Aorta (tissue), 5 donors: ENCODE measurements around the gene NAALADL2. TPM values are rescaled to one million over a fixed set of nuclear protein-coding genes. Genes with fewer than 3 reads are reported as not detected.

Source experiments
- ATAC-seq: fragments of 200-7000 bp; cut with Tn5 transposase; one replicate; pipeline ENCODE4 v1.9.1; 2022; ENCODE audit warnings: moderate library complexity; ENCODE audit not compliant: low FRiP score
- DNase-seq, 2 donors: peaks; one replicate each; pipeline ENCODE4 v3.0.0-alpha.2; 2020
- H3K27ac ChIP-seq, 2 donors: one replicate each; pipeline ENCODE4 v1.5.1; 2013; ENCODE audit warnings: low read length in 2 of 2, mild to moderate bottlenecking in 2 of 2, moderate library complexity in 2 of 2, control low read depth in 1 of 2, inconsistent platforms in 1 of 2, low read depth in 1 of 2
- H3K27me3 ChIP-seq, 2 donors: one replicate each; pipeline ENCODE4 v1.6.1; 2013; ENCODE audit warnings: control low read depth in 1 of 2, low read length in 1 of 2, mild to moderate bottlenecking in 1 of 2, moderate library complexity in 1 of 2; ENCODE audit not compliant: insufficient read depth in 2 of 2, control insufficient read depth in 1 of 2
- H3K36me3 ChIP-seq, 2 donors: one replicate each; pipeline ENCODE4 v1.6.1; 2013; ENCODE audit warnings: control low read depth in 1 of 2, low read length in 1 of 2, mild to moderate bottlenecking in 1 of 2; ENCODE audit not compliant: insufficient read depth in 2 of 2, control insufficient read depth in 1 of 2
- H3K4me1 ChIP-seq, 2 donors: one replicate each; pipeline ENCODE4 v1.6.1; 2013; ENCODE audit warnings: low read length in 2 of 2, control low read depth in 1 of 2, mild to moderate bottlenecking in 1 of 2, moderate library complexity in 1 of 2; ENCODE audit not compliant: insufficient read depth in 2 of 2, control insufficient read depth in 1 of 2
- H3K4me3 ChIP-seq, 2 donors: one replicate each; pipeline ENCODE4 v1.5.1; 2013; ENCODE audit warnings: low read length in 2 of 2, control low read depth in 1 of 2, mild to moderate bottlenecking in 1 of 2
- H3K9me3 ChIP-seq: one replicate; pipeline ENCODE4 v1.6.1; 2013; ENCODE audit warnings: mild to moderate bottlenecking, low read length; ENCODE audit not compliant: control insufficient read depth
- WGBS, 2 donors: extraction: QIAGEN DNeasy Blood & Tissue Kit; methylation state at CpG; one replicate each; pipeline ENCODE4 v1.1.7; 2013; 5-methylcytosine and 5-hydroxymethylcytosine counted together
- intact Hi-C, 2 donors: fragments of 100-400 bp; cut with DNase I; formaldehyde crosslinking; loops; one replicate each; pipeline versions ENCODE4 v1.14.2 to v1.15.0; 2022
- polyA plus RNA-seq, 2 donors: library from polyadenylated mRNA; stranded (reverse); fragments of 200-250 nt; gene quantifications; one replicate each; pipeline ENCODE4 v1.2.3, GENCODE V29; 2013
- total RNA-seq, 2 donors: library from RNA; stranded (reverse); fragmentation: NEBNext Ultra II Directional; extraction: Animal tissue kit (Norgen Biotek cat#: 25700); gene quantifications; one replicate each; pipeline ENCODE4 v1.2.1, GENCODE V29; 2021
- donor health status: healthy with polysubstance abuse.
- donor health status: Bipolar disorder and iron deficiency.
- donor health status: DM: no; HTN: no; CAD: no.
- donor health status: DM: no; HTN: no; CAD: no.
- donor health status: DM: yes; HTN: yes; CAD: no.

Gene NAALADL2
- total and polyA plus RNA-seq, 4 donors, result 4.3 to 29.8 (median 11.9) TPM

- H3K27me3 ChIP-seq, result no peaks in the 10 kb centered on the region
- H3K9me3 ChIP-seq, result no peaks in the 10 kb centered on the region
- no peak overlapping the region for H3K4me3 ChIP-seq
- no peaks in the 10 kb centered on the region for H3K4me1 ChIP-seq
- DNase-seq (no peak), ATAC-seq (no peak)
- 73 to 80% methylated on average over 7 of the region's 7 CpGs for WGBS, 2 donors
- intact Hi-C loops, result loop anchor here in 1 of 2 donors (10.0 kb wide), 1 partner anchor 75 kb away; no protein-coding TSS in a partner anchor
- no peak overlapping the region for H3K27ac ChIP-seq
- H3K36me3 ChIP-seq, result no peaks in the 10 kb centered on the region
Observed at GRCh38 chr3:174869448-174869847, 10.3 kb downstream of the NAALADL2 start.

GRCh38 chr3:174873832-174874657 lies 14.9 kb downstream of the NAALADL2 start:
- intact Hi-C loops, result no loop called here

DNA sequence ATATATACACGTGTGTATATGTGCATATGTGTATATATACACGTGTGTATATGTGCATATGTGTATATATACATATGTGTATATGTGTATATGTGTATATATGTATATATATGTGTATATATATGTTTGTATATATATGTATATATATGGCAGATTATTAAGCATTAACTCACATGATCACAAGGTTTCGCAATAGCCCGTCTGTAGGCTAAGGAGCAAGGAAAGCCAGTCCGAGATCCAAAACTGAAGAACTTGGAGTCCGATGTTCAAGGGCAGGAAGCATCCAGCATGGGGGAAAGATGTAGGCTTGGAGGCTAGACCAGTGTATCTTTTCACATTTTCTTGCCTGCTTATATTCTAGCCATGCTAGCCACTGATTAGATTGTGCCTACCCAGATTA lies 23.7 kb downstream of the NAALADL2 start:
- no peak for DNase-seq
- no peaks in the 10 kb centered on the region for H3K27me3 ChIP-seq
- no peak for ATAC-seq
- H3K9me3 ChIP-seq, result no peaks in the 10 kb centered on the region
- no peak overlapping the region for H3K27ac ChIP-seq
- no peaks in the 10 kb centered on the region for H3K4me1 ChIP-seq
- H3K4me3 ChIP-seq, result no peak overlapping the region
- intact Hi-C loops, result no loop called here
- WGBS, 2 donors, result 91 to 95% methylated on average over 6 of the region's 6 CpGs
- no peaks in the 10 kb centered on the region for H3K36me3 ChIP-seq

More at GRCh38 chr3:174873832-174874657, 14.9 kb downstream of the NAALADL2 start:
- no peaks in the 10 kb centered on the region for H3K27me3 ChIP-seq
- no peaks in the 10 kb centered on the region for H3K36me3 ChIP-seq
- no peak overlapping the region for H3K4me3 ChIP-seq
- WGBS, 2 donors, result 73 to 74% methylated on average over 3 of the region's 3 CpGs
- DNase-seq (no peak), ATAC-seq (no peak)
- no peaks in the 10 kb centered on the region for H3K4me1 ChIP-seq
- no peaks in the 10 kb centered on the region for H3K9me3 ChIP-seq
- H3K27ac ChIP-seq, result no peak overlapping the region

- 96 to 99% methylated on average over 6 of the region's 6 CpGs for WGBS, 2 donors
- ATAC-seq, result no peak
- Histone ChIP-seq H3K27ac (no peak overlapping the region), H3K9me3 (no peaks in the 10 kb centered on the region), H3K27me3 (no peaks in the 10 kb centered on the region), H3K36me3 (no peaks in the 10 kb centered on the region), H3K4me1 (no peaks in the 10 kb centered on the region), H3K4me3 (no peak overlapping the region)
- no peak for DNase-seq
- intact Hi-C loops, result no loop called here
Observed at GRCh38 chr3:174883881-174884675, 24.9 kb downstream of the NAALADL2 start.

DNA sequence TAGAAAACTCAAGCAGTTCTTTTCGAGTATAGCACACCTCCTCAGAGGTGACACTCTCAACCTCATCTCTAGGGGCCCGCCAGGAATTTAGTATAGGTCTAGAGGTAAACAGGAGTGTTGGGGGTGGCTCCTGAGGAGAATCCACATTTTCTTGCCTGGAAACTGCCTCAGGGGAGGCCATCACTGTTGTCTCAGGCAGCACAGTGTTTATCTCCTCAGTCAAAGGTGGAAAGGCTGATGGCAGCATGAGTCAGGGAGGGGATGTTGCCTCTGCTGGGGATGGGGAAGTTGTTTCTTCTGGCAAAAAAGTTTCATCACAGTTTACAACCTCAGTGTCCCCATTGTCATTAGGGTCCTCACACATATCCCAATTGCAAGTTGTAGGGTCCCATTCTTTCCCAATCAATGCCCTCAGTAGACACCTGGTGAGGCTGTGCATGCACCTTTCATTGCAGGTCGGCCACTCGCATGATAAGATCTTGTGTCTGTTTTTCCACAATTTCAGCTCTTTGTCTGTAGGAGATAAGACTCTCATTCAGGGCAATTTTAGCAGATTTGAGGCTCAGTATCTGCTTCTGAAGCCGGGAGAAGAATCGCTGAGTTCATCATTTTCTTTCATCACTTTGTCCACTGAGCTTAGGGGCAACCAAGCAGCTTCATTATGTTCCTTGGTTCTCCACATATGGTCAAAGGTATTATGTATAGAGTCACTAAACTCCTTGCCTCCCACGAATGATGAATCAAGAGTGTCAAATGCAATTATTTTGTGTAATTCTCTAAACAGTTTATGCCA lies 25.8 kb downstream of the NAALADL2 start:
- Histone ChIP-seq H3K27me3 (no peaks in the 10 kb centered on the region), H3K9me3 (no peaks in the 10 kb centered on the region), H3K27ac (no peak overlapping the region), H3K4me3 (no peak overlapping the region), H3K36me3 (no peaks in the 10 kb centered on the region), H3K4me1 (no peaks in the 10 kb centered on the region)
- 93 to 95% methylated on average over 7 of the region's 7 CpGs for WGBS, 2 donors
- no peak for ATAC-seq
- intact Hi-C loops, result no loop called here
- no peak for DNase-seq

GRCh38 chr3:174891524-174892203 lies 32.5 kb downstream of the NAALADL2 start:
- ATAC-seq (peak; percentile 26), DNase-seq (no peak)
- Histone ChIP-seq H3K36me3 (no peaks in the 10 kb centered on the region), H3K9me3 (peaks cover 3% of the 10 kb centered on the region), H3K4me1 (no peaks in the 10 kb centered on the region), H3K4me3 (no peak overlapping the region), H3K27me3 (no peaks in the 10 kb centered on the region), H3K27ac (no peak overlapping the region)
- intact Hi-C loops, result no loop called here
- WGBS, 2 donors, result 82% methylated on average over 6 of the region's 6 CpGs

DNA sequence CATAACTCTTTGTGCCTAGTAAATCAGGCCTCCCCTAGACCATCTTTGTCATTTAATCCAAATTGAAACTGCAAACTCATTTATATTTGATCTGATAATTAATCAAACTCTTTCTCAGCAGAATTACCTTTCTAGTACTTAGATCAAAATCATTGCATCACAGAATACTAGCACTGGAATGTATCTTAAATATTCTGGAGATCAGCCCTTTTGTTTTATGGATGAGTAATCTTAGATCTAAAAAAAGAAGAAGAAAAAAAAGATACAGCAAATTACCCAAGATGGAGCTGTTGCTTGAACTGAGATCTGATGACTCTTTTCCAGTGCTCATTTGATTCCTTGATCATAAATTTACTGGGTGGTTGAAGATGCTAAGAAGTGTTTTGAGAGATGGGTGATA lies 47.9 kb downstream of the NAALADL2 start:
- Histone ChIP-seq H3K9me3 (no peaks in the 10 kb centered on the region), H3K27me3 (no peaks in the 10 kb centered on the region), H3K4me1 (peaks cover 0 to 1% of the 10 kb centered on the region in 2 donors), H3K27ac (no peak overlapping the region), H3K4me3 (no peak overlapping the region), H3K36me3 (no peaks in the 10 kb centered on the region)
- intact Hi-C loops, result no loop called here
- ATAC-seq, result no peak
- no peak for DNase-seq
